ENCODE measurements around the gene GOLGA1.

GRCh38 chr9:124894035-124894740 is 46.7 kb downstream of the GOLGA1 start:
- no peak for TF ChIP-seq EZH2 (optimal IDR thresholded peaks at IDR 0.05; ENCODE audit: low read depth, low read length)
- TF ChIP-seq EZH2phosphoT487 (IDR thresholded peaks at IDR 0.05; ENCODE audit: low read length), result no peak
